PC-9 (cell line): Measurements from ENCODE around the gene RAD18.

Experiments
- EZH2 ChIP-seq: fragments of 200-600 bp; sonication (generic); IDR thresholded peaks from 2 replicates; pipeline ENCODE4 v1.8.0; 2017; ENCODE audit warnings: antibody characterized with exemption, low read depth
- TF ChIP-seq, protein P1 (sequence below): fragments of 200-600 bp; sonication (generic); conservative IDR thresholded peaks from 2 replicates; pipeline ENCODE4 v1.6.1; 2017; ENCODE audit warnings: mixed run types, antibody characterized with exemption, mild to moderate bottlenecking, moderate library complexity

DNA sequence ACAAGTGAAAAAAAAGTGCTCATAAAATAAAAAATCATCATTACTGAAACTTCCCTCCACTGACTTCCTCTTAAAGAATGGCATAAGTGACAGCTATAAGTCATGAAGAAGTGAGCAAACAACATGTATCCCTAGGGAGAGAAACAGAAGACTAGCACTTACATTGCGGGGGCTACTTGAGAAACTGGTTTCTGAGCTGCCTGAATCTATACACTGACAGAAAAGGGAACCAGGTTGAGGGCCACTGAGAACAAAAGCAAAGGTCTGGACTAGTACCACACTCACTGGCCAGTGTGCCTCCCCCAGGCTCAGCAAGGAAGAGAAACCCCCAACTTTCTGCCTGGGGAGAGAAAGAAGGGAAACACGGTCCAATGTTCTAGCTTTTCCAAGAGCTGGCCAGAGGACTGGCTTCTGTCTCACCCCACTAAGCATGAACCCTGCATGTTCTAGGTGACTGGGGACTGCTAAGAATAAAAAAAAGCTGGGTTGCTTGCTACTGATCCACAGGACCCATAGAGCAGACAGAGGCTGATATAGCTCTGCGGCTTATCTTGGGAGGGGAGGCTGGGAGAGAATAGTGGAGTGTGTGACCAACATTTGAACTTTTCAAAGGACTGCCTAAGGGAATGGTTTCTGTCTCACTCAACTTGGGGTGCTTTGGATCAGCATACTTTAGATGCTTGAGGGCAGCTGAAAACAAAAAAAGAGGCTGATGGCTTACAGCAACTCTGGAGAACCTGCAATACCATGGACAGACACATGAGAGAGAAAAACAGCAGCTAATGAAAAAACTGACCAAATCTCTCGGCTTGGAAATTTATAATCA is 8.1 kb downstream of the RAD18 start:
- TF ChIP-seq, protein P1, sequence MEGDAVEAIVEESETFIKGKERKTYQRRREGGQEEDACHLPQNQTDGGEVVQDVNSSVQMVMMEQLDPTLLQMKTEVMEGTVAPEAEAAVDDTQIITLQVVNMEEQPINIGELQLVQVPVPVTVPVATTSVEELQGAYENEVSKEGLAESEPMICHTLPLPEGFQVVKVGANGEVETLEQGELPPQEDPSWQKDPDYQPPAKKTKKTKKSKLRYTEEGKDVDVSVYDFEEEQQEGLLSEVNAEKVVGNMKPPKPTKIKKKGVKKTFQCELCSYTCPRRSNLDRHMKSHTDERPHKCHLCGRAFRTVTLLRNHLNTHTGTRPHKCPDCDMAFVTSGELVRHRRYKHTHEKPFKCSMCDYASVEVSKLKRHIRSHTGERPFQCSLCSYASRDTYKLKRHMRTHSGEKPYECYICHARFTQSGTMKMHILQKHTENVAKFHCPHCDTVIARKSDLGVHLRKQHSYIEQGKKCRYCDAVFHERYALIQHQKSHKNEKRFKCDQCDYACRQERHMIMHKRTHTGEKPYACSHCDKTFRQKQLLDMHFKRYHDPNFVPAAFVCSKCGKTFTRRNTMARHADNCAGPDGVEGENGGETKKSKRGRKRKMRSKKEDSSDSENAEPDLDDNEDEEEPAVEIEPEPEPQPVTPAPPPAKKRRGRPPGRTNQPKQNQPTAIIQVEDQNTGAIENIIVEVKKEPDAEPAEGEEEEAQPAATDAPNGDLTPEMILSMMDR = no peak
- TF ChIP-seq EZH2 = no peak
